HEK293 (cell line): ENCODE data around the gene DLGAP4.

Experiments
- BCL11B ChIP-seq: fragments of 450-650 bp; formaldehyde crosslinking; IDR thresholded peaks from 2 replicates; pipeline ENCODE4 v1.5.1; 2016; ENCODE audit warnings: low read depth, missing biosample characterization, missing genetic modification characterization
- CTCF ChIP-seq: fragments of 450-650 bp; formaldehyde crosslinking; IDR thresholded peaks from 2 replicates; pipeline ENCODE4 v1.5.1; 2016; ENCODE audit warnings: missing biosample characterization, missing genetic modification characterization
- HIC1 ChIP-seq: fragments of 450-650 bp; formaldehyde crosslinking; IDR thresholded peaks from 2 replicates; pipeline ENCODE4 v1.5.1; 2016; ENCODE audit warnings: missing biosample characterization, missing genetic modification characterization
- KLF1 ChIP-seq: fragments of 450-650 bp; formaldehyde crosslinking; IDR thresholded peaks from 2 replicates; pipeline ENCODE4 v1.5.1; 2016; ENCODE audit warnings: missing biosample characterization, missing genetic modification characterization
- KLF9 ChIP-seq: fragments of 450-650 bp; formaldehyde crosslinking; IDR thresholded peaks from 2 replicates; pipeline ENCODE4 v1.5.1; 2016; ENCODE audit warnings: missing biosample characterization, missing genetic modification characterization, low read depth
- ZBTB48 ChIP-seq: fragments of 450-650 bp; formaldehyde crosslinking; IDR thresholded peaks from 2 replicates; pipeline ENCODE4 v1.5.1; 2016; ENCODE audit warnings: missing biosample characterization, missing genetic modification characterization
- ZNF121 ChIP-seq: fragments of 450-650 bp; formaldehyde crosslinking; IDR thresholded peaks from 2 replicates; pipeline ENCODE4 v1.5.1; 2016; ENCODE audit warnings: missing biosample characterization, missing genetic modification characterization
- ZNF140 ChIP-seq: fragments of 450-650 bp; formaldehyde crosslinking; IDR thresholded peaks from 2 replicates; pipeline ENCODE4 v1.5.1; 2016; ENCODE audit warnings: missing biosample characterization, missing genetic modification characterization
- ZNF16 ChIP-seq: fragments of 450-650 bp; formaldehyde crosslinking; IDR thresholded peaks from 2 replicates; pipeline ENCODE4 v1.5.1; 2016; ENCODE audit warnings: low read depth, missing biosample characterization, missing genetic modification characterization
- ZNF169 ChIP-seq: fragments of 450-650 bp; formaldehyde crosslinking; IDR thresholded peaks from 2 replicates; pipeline ENCODE4 v1.5.1; 2016; ENCODE audit warnings: missing biosample characterization, missing genetic modification characterization
- ZNF18 ChIP-seq: fragments of 450-650 bp; formaldehyde crosslinking; IDR thresholded peaks from 2 replicates; pipeline ENCODE4 v1.5.1; 2016; ENCODE audit warnings: missing biosample characterization, missing genetic modification characterization
- ZNF211 ChIP-seq: fragments of 450-650 bp; formaldehyde crosslinking; IDR thresholded peaks from 2 replicates; pipeline ENCODE4 v1.5.1; 2016; ENCODE audit warnings: low read depth, missing biosample characterization, missing genetic modification characterization
- ZNF391 ChIP-seq: fragments of 450-650 bp; formaldehyde crosslinking; IDR thresholded peaks from 2 replicates; pipeline ENCODE4 v1.5.1; 2016; ENCODE audit warnings: low read depth, missing biosample characterization, missing genetic modification characterization, borderline replicate concordance
- ZNF398 ChIP-seq: fragments of 450-650 bp; formaldehyde crosslinking; IDR thresholded peaks from 2 replicates; pipeline ENCODE4 v1.5.1; 2017; ENCODE audit warnings: missing biosample characterization, missing genetic modification characterization
- ZNF426 ChIP-seq: fragments of 450-650 bp; formaldehyde crosslinking; IDR thresholded peaks from 2 replicates; pipeline ENCODE4 v1.5.1; 2017; ENCODE audit warnings: missing biosample characterization, missing genetic modification characterization, mild to moderate bottlenecking, inconsistent platforms, moderate library complexity
- ZNF530 ChIP-seq: fragments of 450-650 bp; formaldehyde crosslinking; IDR thresholded peaks from 2 replicates; pipeline ENCODE4 v1.5.1; 2016; ENCODE audit warnings: low read depth, missing biosample characterization, missing genetic modification characterization
- ZNF560 ChIP-seq: fragments of 450-650 bp; formaldehyde crosslinking; IDR thresholded peaks from 2 replicates; pipeline ENCODE4 v1.5.1; 2017; ENCODE audit warnings: missing biosample characterization, missing genetic modification characterization, borderline replicate concordance
- ZNF621 ChIP-seq: fragments of 450-650 bp; formaldehyde crosslinking; IDR thresholded peaks from 2 replicates; pipeline ENCODE4 v1.5.1; 2017; ENCODE audit warnings: missing biosample characterization, missing genetic modification characterization
- ZNF626 ChIP-seq: fragments of 450-650 bp; sonication (Bioruptor Pico); formaldehyde crosslinking; IDR thresholded peaks from 2 replicates; pipeline ENCODE4 v1.5.1; 2018; ENCODE audit warnings: missing biosample characterization, missing genetic modification characterization, inconsistent platforms
- ZNF670 ChIP-seq: fragments of 450-650 bp; formaldehyde crosslinking; IDR thresholded peaks from 2 replicates; pipeline ENCODE4 v1.5.1; 2016; ENCODE audit warnings: missing biosample characterization, missing genetic modification characterization, low read depth
- ZNF76 ChIP-seq: fragments of 450-650 bp; formaldehyde crosslinking; IDR thresholded peaks from 2 replicates; pipeline ENCODE4; 2016; ENCODE audit warnings: low read depth, missing biosample characterization, missing genetic modification characterization, borderline replicate concordance
- ZSCAN23 ChIP-seq: fragments of 450-650 bp; formaldehyde crosslinking; IDR thresholded peaks from 2 replicates; pipeline ENCODE4 v1.5.1; 2016; ENCODE audit warnings: missing biosample characterization, missing genetic modification characterization

DLGAP4 gene

GRCh38 chr20:36572701-36573102 is 266.6 kb downstream of the DLGAP4 start (continued):
- TF ChIP-seq ZSCAN23 (tag by site-specific recombination) (no peak), ZNF530 (tag by site-specific recombination) (no peak), ZNF621 (tag by site-specific recombination) (no peak), ZNF391 (tag by site-specific recombination) (no peak), ZNF426 (tag by site-specific recombination) (no peak), ZNF211 (no peak), KLF9 (tag by site-specific recombination) (no peak), HIC1 (tag by site-specific recombination) (0 out of 2 replicates have a peak, but pooled peaks have one; percentile 21), CTCF (peak; percentile 7; the same call in 1 of the 2 replicates), ZNF398 (tag by site-specific recombination) (no peak), ZNF169 (tag by site-specific recombination) (no peak), ZNF16 (tag by site-specific recombination) (no peak), ZBTB48 (tag by site-specific recombination) (peak; percentile 73), ZNF626 (tag by site-specific recombination) (no peak), ZNF18 (no peak), ZNF560 (tag by site-specific recombination) (no peak), BCL11B (tag by site-specific recombination) (no peak), ZNF140 (tag by site-specific recombination) (no peak), ZNF121 (tag by site-specific recombination) (no peak), ZNF76 (tag by site-specific recombination) (no peak), ZNF670 (no peak), KLF1 (tag by site-specific recombination) (no peak)
